GM19240 (cell line): ENCODE results near the gene SPIN3.
"Not testable (repeated sequence)": the region's sequence is repeated elsewhere in the genome, so short reads cannot be mapped to it uniquely, and the experiment has no call there.

Experiments
- DNase-seq: peaks from one replicate; pipeline ENCODE4 v3.0.0; 2011; ENCODE audit warnings: low spot score; ENCODE audit not compliant: insufficient read length

The SPIN3 gene

DNA sequence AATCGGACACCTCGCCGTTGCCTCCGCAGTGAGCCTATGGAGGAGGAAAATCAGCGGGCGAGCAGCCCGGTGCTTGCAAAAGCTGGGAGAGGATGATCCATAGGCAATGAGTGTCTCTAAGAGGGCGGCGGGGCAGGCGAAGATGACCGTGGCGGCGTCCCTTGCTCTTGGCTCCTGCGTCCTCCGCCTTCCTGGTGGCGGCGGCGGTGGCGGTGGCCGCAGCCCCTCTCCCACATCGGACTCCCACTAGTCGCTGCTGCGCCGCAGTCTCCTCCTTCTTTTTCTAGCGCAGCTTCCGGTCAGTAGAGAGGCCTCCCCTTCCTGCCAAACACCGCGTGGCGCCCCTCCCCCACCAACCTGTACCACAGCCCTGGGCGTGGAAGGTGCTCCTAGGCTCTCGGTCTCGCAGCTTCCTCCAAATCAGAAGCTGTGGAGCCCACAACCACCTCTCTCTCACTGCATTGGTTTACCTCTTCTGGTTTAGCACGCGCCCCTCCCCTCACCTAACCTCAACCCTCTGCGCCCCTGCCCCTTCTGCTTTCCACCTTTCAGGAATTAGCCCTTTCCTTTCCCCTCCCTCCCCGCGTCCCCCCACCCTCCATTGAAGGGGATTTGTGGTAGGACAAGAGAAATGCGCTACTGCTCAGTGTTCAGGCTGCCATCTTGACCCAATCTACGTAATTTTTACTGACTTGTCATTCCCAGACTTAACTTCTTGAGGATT, at the start of gene SPIN3:
TSS of gene SPIN3 (minus strand) at position 271 of the 724 bp plus-strand sequence. CDS start 594 bp downstream, outside the sequence.
- DNase-seq: peak; percentile 24

DNA sequence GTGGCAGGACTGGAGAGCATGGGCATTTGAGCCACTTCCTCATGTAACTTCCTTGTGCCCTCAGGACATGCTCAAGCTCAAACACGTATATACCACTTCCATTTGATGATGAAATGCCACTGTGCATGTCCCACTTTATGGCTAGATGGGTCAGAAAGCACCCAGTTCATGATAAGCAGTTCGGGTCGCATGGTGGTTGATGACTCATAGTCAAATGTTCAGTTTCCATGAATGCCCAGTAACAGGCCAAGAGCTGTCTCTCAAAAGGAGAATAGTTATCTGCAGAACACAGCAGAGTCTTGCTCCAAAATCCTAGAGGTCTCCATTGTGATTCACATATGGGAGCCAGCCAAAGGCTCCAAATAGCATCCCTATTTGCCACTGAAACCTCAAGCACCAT, 48.9 kb upstream of the SPIN3 start:
- DNase-seq: no peak

DNA sequence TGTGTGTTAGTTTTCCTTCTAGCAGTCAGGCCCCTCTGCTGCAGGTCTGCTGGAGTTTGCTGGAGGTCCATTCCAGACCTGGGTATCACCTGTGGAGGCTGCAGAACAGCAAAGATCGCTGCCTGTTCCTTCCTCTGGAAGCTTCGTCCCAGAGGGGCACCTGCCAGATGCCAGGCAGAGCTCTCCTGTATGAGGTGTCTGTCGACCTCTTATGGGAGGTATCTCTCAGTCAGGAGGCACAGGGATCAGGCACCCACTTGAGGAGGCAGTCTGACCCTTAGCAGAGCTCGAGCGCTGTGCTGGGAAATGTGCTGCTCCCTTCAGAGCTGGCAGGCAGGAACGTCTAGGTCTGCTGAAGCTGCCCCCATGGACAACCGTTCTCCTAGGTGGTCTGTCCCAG, 41.9 kb upstream of the SPIN3 start:
- not testable (repeated sequence) for DNase-seq

DNA sequence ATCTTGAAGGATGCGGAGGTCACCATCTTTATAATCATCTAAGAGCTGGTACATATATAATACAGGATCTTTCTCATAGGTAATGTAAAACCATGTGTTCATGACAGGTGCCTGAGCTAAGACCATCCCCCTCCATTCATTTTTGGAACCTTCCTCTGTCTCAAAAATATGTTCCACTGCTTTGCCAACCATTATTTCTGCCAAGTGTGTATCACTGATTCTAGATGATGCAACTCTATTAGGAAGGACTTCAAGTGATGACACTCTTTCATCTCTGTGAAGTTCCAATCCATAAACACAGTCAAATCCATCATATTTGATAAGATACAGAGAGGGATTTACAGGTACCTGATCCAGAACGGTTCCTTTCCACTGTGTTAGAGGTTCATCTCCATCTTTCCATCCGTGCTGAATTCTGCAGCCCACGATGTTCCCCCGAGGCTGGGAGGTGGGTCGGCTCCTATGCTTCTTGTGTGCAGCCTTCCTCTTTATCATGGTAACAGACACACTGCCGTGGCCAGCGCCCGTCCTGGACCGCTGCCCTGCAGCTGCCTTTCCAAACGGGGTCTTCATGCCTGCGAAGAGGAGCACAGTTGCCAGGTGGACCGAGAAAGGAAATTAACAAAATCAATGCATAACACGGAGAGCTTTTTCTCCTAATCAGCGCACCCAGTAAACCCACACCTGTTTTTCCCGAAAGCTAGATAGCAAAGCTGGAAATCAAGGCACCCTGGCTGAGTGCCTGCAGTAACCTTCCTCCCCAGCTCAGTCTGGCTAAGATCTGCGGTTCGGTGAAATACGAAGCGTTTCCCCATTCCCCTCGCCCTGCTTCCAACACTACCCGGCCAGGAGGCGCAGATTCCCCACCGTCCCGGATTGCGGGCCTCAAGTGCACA, 718 bp downstream of the SPIN3 start:
- DNase-seq: no peak

DNA sequence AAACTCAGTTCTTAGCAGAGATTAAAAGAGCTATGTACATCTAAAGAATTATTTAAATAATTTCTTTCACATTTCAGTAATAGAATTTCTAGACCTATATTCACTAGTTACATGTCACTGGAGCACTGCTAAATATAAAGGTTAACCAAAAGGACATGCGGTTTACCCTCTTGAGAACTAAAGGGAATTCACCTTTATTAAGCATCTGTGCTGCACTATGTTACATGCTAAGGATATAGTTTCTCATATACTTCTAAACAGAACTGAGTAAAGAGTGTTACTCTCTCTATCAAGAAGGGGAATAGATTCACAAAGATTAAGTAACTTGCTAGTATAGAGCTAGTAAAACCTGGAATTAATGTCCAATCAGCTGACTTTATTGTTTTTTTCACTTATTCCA, 7.6 kb downstream of the SPIN3 start:
- DNase-seq: no peak

DNA sequence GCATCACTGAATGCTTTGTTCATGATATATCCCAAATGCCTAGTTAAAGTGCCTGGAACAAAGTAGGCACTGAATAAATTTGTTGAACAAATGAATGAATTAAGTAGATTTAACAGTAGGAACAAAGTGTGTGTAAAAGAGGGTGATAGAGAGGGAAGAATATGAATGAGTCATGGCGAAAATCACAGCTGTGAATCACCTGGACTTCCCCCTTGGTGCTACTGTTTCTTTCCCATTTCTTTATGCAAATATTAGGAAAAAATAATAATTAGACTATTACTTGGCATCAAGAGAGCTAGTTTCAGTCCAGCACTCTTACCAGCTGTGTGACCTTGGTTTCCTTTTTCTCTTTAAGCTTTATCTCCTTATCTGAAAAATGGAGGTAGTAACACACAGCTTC, 9.2 kb downstream of the SPIN3 start:
- no peak for DNase-seq

DNA sequence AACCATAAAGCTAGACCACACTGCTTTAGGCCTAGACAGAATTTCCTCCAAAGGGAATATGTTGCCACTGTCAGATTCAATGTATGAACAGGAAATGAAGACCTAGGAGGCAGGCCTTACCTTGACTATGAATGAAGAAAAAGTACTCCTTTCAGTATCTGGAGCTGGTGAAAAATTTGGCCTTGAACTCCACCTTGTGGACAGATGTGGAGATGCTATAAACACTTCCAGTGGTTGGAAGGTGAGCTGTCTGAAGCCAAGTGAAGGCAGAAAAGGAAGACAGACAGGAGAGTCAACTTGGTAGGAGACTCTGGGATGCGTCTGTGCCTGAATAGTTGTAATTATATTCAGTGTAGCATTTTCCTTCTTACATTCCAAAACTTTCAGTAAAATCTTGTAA, 17.2 kb downstream of the SPIN3 start:
- peak; percentile 41 for DNase-seq

DNA sequence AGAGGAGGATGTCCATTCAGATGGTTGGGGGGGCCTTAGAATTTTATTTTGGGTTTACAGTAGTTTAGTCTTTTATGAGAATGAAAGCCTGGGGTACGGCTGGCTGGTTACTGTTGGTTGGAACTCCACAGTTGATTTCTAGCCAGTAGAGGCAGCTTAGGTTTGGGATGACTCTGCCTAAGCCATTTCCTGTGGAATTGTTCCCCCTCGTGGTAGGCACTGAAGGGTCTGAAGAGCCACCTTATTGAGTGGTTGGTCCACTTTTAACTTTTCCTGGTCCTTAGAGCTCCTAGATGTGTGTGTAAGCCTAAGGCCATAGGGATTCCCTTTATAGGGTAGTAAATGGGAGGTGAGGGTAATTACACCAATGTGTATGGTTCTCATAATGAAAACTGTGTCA, 19.7 kb downstream of the SPIN3 start:
- DNase-seq: no peak

DNA sequence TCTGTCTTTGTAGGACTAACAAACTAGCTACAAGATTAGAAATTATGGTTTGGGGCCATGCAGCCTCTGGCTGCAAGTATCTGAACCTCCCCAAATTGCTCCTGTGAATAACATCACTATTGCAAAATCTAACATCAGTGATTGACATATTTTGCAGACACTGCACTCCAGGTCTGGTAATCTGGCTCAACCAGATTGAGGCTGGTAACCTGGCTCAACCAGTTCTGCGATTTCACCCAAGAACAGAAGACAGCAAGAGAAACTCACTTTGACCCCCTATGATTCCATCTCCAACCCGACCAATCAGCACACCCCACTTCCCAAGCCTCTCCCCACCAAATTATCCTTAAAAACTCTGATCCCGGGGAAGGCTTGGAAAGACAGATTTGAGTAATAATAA, 20.9 kb downstream of the SPIN3 start:
- no peak for DNase-seq

DNA sequence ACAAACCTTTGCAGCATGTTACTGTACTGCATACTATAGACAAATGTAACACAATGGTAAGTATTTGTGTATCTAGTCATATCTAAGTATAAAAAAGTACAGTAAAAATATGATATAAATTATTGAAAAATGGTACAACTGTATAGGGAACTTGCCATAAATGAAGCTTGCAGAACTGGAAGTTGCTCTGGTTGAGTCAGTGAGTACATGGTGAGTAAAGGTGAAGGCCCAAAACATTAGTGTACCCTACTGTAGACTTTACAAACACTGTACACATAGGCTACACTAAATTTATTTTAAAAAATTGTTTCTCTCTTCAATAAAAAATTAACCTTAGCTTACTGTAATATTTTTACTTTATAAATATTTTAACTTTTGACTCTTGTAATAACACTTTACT, 25.8 kb downstream of the SPIN3 start:
- no peak for DNase-seq

DNA sequence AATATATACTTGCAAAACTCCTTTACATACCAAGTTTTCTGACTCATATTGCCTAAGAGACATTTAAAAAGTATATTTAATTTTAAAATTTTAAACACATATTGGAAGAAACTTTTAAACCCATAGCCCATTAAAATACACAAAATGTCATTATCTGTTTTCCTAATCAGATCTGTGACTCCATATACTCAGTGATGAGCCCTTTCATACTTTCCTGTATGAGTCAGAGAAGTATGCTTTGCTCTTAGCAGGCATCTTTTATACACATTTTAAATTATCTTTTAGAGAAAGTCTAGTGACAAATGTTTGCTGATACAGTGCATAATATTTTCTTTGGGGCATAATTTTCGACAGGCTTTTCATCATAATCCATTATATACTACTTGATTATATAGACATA, 26.4 kb downstream of the SPIN3 start:
- no peak for DNase-seq

DNA sequence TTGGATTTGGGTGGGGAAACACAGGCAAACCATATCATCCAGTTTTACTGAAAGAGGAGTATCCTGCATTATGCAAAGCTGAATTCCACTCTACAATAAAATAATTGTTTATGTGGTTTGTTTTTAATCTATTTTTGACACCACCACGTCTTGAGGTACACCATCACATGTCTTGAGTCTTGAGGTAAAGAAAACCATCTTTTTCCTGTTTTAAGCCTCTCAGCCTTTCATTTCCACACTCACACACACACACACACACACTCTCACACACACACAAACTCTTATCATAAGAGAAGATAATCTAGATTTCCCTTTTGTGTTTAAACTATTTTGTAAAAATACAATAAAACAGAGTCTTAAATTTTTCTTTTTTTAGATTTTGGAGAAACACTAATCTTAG, 32.0 kb downstream of the SPIN3 start:
- no peak for DNase-seq

DNA sequence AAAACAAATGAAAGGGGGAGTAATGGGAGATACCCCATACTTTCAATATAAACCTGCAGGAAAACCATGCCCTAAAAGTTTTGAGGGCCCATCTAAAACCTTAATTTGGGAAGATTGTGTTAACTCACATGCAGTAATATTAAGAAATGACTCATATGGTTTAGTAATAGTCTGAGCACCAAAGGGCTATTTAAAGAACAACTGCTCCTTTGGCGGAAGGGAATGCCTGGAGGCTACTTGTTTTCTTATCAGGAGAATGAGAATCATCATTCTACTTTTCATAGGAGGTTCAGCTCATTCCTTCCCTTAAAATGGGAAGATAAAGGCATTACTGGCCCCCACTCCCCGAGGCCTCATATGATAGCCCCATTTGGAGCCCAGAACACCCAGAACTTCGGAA, 47.6 kb downstream of the SPIN3 start:
- no peak for DNase-seq

DNA sequence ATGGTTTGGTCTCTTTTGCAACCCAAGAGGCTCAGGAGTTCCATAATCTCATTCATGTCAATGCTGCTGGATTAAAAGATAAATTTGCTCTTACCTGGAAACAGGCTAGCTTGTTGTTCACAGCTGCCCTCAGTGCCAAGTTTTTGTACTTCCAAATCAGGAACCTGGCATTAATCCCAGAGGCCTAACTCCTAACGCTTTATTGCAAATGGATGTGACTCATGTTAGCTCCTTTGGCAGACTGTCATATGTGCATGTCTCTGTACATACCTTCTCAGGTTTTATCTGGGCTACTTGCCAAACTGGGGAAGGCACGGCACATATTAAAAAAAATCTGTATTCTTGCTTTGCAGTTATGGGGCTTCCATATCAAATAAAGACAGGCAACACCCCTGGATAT, 49.1 kb downstream of the SPIN3 start:
- DNase-seq: not testable (repeated sequence)

DNA sequence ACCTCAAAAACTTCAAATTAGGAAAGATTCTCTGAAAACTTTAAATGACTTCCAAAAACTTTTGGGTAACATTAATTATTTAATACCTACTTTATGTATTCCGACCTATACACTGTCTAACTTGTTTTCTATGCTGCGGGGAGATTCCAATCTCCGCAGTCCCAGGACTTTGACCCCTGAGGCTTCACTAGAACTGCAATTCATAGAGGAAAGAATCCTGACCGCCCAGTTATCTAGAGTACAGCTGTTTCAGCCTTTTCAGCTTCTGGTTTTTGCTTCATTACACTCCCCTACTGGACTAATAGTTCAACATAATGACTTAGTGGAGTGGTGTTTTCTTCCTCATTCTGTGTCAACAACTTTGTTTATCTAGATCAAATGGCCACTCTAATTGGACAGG, 50.1 kb downstream of the SPIN3 start:
- not testable (repeated sequence) for DNase-seq

DNA sequence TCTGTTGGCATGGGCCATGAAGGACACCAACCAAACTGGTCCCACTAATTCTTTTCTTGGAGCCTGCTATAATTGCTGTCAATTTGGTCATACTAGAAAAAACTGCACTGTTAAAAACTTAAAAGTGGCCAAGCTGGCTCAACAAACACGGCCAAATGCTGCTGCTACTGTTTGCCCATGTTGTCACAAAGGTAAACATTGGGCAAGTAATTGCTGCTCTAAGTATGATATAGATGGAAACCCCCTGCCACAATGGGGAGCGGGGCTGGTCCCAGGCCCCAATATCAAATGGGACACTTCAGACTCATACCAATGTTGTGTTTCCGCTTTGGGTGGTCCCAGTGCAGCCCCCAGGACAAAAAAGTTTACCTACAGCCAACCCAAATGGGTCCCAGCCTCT, 52.1 kb downstream of the SPIN3 start:
- no peak for DNase-seq
